ENCODE measurements around the gene CLPX. TPM values are rescaled to one million over a fixed set of nuclear protein-coding genes. Genes with fewer than 3 reads are reported as not detected.

The CLPX gene
- total RNA-seq, 2 experiments from 2014 or later, result 26.0 to 53.3 TPM

DNA sequence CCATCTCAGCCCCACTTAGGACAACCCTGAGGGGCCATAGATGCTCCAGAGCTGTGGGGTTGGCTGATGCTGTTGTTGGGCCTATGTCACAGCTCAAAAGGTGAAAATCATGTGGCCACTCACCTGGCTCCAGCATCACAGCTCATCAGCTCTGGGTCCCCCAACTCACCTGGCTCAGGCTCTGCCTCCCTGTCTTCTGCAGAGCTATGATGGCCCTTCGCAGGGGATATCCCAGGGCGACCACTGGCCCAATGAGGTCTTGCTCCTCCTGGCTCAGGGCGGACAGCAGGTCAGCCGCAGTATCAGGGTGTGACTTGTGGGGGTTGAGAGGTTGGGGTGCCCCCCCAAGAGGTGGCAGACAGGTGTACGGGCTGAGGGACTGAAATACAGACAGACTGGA, 85.8 kb downstream of the CLPX start:
- TF ChIP-seq, protein P1, sequence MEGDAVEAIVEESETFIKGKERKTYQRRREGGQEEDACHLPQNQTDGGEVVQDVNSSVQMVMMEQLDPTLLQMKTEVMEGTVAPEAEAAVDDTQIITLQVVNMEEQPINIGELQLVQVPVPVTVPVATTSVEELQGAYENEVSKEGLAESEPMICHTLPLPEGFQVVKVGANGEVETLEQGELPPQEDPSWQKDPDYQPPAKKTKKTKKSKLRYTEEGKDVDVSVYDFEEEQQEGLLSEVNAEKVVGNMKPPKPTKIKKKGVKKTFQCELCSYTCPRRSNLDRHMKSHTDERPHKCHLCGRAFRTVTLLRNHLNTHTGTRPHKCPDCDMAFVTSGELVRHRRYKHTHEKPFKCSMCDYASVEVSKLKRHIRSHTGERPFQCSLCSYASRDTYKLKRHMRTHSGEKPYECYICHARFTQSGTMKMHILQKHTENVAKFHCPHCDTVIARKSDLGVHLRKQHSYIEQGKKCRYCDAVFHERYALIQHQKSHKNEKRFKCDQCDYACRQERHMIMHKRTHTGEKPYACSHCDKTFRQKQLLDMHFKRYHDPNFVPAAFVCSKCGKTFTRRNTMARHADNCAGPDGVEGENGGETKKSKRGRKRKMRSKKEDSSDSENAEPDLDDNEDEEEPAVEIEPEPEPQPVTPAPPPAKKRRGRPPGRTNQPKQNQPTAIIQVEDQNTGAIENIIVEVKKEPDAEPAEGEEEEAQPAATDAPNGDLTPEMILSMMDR (conservative IDR thresholded peaks at IDR 0.05; ENCODE audit: low read length), result no peak
- no peak for TF ChIP-seq EZH2phosphoT487 (IDR thresholded peaks at IDR 0.05; ENCODE audit: borderline replicate concordance, low read depth, low read length)
- H2AFZ ChIP-seq (ENCODE audit: low read length), result no peak overlapping the region
- no peaks in the 10 kb centered on the region for H3K9me2 ChIP-seq (ENCODE audit: insufficient read depth, low read length)
- DNase-seq (ENCODE audit: low spot score), result no peak
- no peaks in the 10 kb centered on the region for H3K9me3 ChIP-seq (ENCODE audit: low read length)
- H3K79me2 ChIP-seq (ENCODE audit: insufficient read depth, low read depth, low read length), result no peaks in the 10 kb centered on the region
- ChIA-PET POLR2A (interaction anchor here (0.6 kb wide), 1 partner anchor 86 kb away, joined by 4 read pairs; the partner anchor contains the start of gene CLPX), CTCF (ENCODE audit: unreplicated experiment) (interaction anchor here (0.6 kb wide), 1 partner anchor 77 kb away, joined by 3 read pairs; no protein-coding TSS in a partner anchor)
- no peak overlapping the region for H3K4me2 ChIP-seq (ENCODE audit: low read length)
- H3K4me3 ChIP-seq (ENCODE audit: low read depth, low read length, poor library complexity, severe bottlenecking), result no peak overlapping the region
- intact Hi-C loops (cut with micrococcal nuclease; ENCODE audit: unreplicated experiment), result no loop called here
- H3K4me1 ChIP-seq (ENCODE audit: insufficient read depth, low read length, poor library complexity, severe bottlenecking), result no peaks in the 10 kb centered on the region
- BruUV-seq (replicated peaks), result no TSS peak
- H3K36me3 ChIP-seq (ENCODE audit: insufficient read depth, low read length), result peaks cover 50% of the 10 kb centered on the region
- no peaks in the 10 kb centered on the region for H4K20me1 ChIP-seq (ENCODE audit: insufficient read depth, low read length)
- no peak overlapping the region for H3K27ac ChIP-seq (ENCODE audit: low read depth, low read length, poor library complexity, severe bottlenecking)

Small RNA genes within 50 kb of the gene (small RNA-seq; reads per million reads assigned to genes)
- gene AC013553.1 (not detected), gene AC068213.1 (not detected), gene RNU6-686P (not detected)

Other genes starting within 250 kb of the CLPX start
- gene SPG21, start 195.4 kb downstream of the CLPX start, total RNA-seq (2014; rRNA removed; shearing (Covaris generic)), result 49.6 and 56.4 TPM in 2 replicates
- 83.9 and 95.4 TPM in 2 replicates for gene SPG21, start 195.4 kb downstream of the CLPX start, total RNA-seq (2022)
- gene MTFMT, start 155.7 kb downstream of the CLPX start, total RNA-seq (2014; rRNA removed; shearing (Covaris generic)), result 9.1 and 9.7 TPM in 2 replicates
- gene MTFMT, start 155.7 kb downstream of the CLPX start, total RNA-seq (2022), result 19.0 and 19.1 TPM in 2 replicates
- gene SLC51B, start 140.0 kb downstream of the CLPX start, total RNA-seq (2014; rRNA removed; shearing (Covaris generic)), result not detected in 2 replicates
- gene SLC51B, start 140.0 kb downstream of the CLPX start, total RNA-seq (2022), result not detected in 2 replicates
- gene RASL12, start 117.4 kb downstream of the CLPX start, total RNA-seq (2014; rRNA removed; shearing (Covaris generic)), result not detected in 2 replicates
- gene RASL12, start 117.4 kb downstream of the CLPX start, total RNA-seq (2022), result not detected in 2 replicates
- gene KBTBD13, start 108.6 kb downstream of the CLPX start, total RNA-seq (2014; rRNA removed; shearing (Covaris generic)), result not detected in 2 replicates
- not detected in 2 replicates for gene KBTBD13, start 108.6 kb downstream of the CLPX start, total RNA-seq (2022)
- gene UBAP1L, start 70.1 kb downstream of the CLPX start, total RNA-seq (2014; rRNA removed; shearing (Covaris generic)), result 5.7 and 7.4 TPM in 2 replicates
- 8.3 and 8.7 TPM in 2 replicates for gene UBAP1L, start 70.1 kb downstream of the CLPX start, total RNA-seq (2022)
- gene PDCD7, start 51.5 kb downstream of the CLPX start, total RNA-seq (2014; rRNA removed; shearing (Covaris generic)), result 27.2 and 34.6 TPM in 2 replicates
- gene PDCD7, start 51.5 kb downstream of the CLPX start, total RNA-seq (2022), result 42.6 and 47.3 TPM in 2 replicates
- gene CILP, start 26.1 kb upstream of the CLPX start, total RNA-seq (2014; rRNA removed; shearing (Covaris generic)), result not detected in 2 replicates
- 0.06 TPM in 1 of 2 replicates, not detected in the other for gene CILP, start 26.1 kb upstream of the CLPX start, total RNA-seq (2022)
- gene PARP16, start 101.5 kb upstream of the CLPX start, total RNA-seq (2014; rRNA removed; shearing (Covaris generic)), result 10.8 and 21.2 TPM in 2 replicates
- 24.9 and 26.0 TPM in 2 replicates for gene PARP16, start 101.5 kb upstream of the CLPX start, total RNA-seq (2022)
- not detected in 2 replicates for gene RNU5A-1, start 110.7 kb upstream of the CLPX start, total RNA-seq (2014; rRNA removed; shearing (Covaris generic))
- gene RNU5A-1, start 110.7 kb upstream of the CLPX start, total RNA-seq (2022), result not detected in 2 replicates
- gene RNU5B-1, start 119.3 kb upstream of the CLPX start, total RNA-seq (2014; rRNA removed; shearing (Covaris generic)), result not detected in 2 replicates
- not detected in 2 replicates for gene RNU5B-1, start 119.3 kb upstream of the CLPX start, total RNA-seq (2022)
- not detected in 2 replicates for gene IGDCC3, start 192.7 kb upstream of the CLPX start, total RNA-seq (2014; rRNA removed; shearing (Covaris generic))
- not detected in 2 replicates for gene IGDCC3, start 192.7 kb upstream of the CLPX start, total RNA-seq (2022)
- gene IGDCC4, start 237.6 kb upstream of the CLPX start, total RNA-seq (2014; rRNA removed; shearing (Covaris generic)), result not detected in 2 replicates
- gene IGDCC4, start 237.6 kb upstream of the CLPX start, total RNA-seq (2022), result 0.19 and 0.20 TPM in 2 replicates

All from OCI-LY7 (cell line).